IMR-90 (cell line): ENCODE results near the gene ACAD11. TPM values are rescaled to one million over a fixed set of nuclear protein-coding genes. Genes with fewer than 3 reads are reported as not detected.

Source experiments
- ATAC-seq: fragments of 200-7000 bp; cut with Tn5 transposase; 2 replicates; pipeline ENCODE4 v1.9.1; 2020; ENCODE audit warnings: low read depth, mild to moderate bottlenecking, moderate library complexity
- BruUV-seq: library from RNA; stranded (reverse); fragments of 400-500 nt; replicated peaks from 2 replicates; lab custom pipeline; 2021; lab: Mats Ljungman, UMichigan
- CTCF ChIA-PET: fragments of 300-600 bp; formaldehyde crosslinking; extraction: SDS; loops from one replicate; lab custom pipeline; 2021; ENCODE audit warnings: antibody characterized with exemption; lab: Yijun Ruan, JAX
- POLR2A ChIA-PET: fragments of 300-600 bp; sonication (Branson Sonifier 250); formaldehyde crosslinking; loops from one replicate; lab custom pipeline; 2022; ENCODE audit warnings: antibody characterized with exemption; ENCODE audit not compliant: unreplicated experiment; lab: Charles Lee
- DNase-seq: peaks from one replicate; pipeline ENCODE4 v3.0.0; 2013
- H2AFZ ChIP-seq: replicated peaks from 2 replicates; pipeline ENCODE3; 2013; ENCODE audit warnings: low read length, mild to moderate bottlenecking; ENCODE audit not compliant: poor library complexity
- H2AK5ac ChIP-seq: 2 replicates; pipeline ENCODE4 v1.6.1; 2013; ENCODE audit warnings: low read depth, low read length, inconsistent platforms
- H2AK9ac ChIP-seq: replicated peaks from 2 replicates; pipeline ENCODE3; 2013; ENCODE audit warnings: mild to moderate bottlenecking, low read depth, low read length, moderate library complexity; ENCODE audit not compliant: poor library complexity
- H2BK120ac ChIP-seq: 2 replicates; pipeline ENCODE4 v1.6.1; 2013; ENCODE audit warnings: low read depth, low read length, inconsistent platforms
- H2BK15ac ChIP-seq: 3 replicates; pipeline ENCODE4 v1.6.1; 2013; ENCODE audit warnings: low read depth, low read length, inconsistent platforms
- H2BK20ac ChIP-seq: 2 replicates; pipeline ENCODE4 v1.6.1; 2013; ENCODE audit warnings: low read depth, mild to moderate bottlenecking, inconsistent platforms, low read length, moderate library complexity
- H2BK5ac ChIP-seq: 2 replicates; pipeline ENCODE4 v1.6.1; 2013; ENCODE audit warnings: mild to moderate bottlenecking, low read depth, low read length, inconsistent platforms; ENCODE audit not compliant: poor library complexity, severe bottlenecking
- H3K14ac ChIP-seq: replicated peaks from 2 replicates; pipeline ENCODE4 v1.6.1; 2013; ENCODE audit warnings: low read depth, low read length, inconsistent platforms
- H3K18ac ChIP-seq: 2 replicates; pipeline ENCODE4 v1.6.1; 2013; ENCODE audit warnings: low read depth, low read length, control low read depth
- H3K23ac ChIP-seq: 2 replicates; pipeline ENCODE4 v1.6.1; 2013; ENCODE audit warnings: low read depth, low read length, inconsistent platforms
- H3K27ac ChIP-seq: 2 replicates; pipeline ENCODE4 v1.5.1; 2013; ENCODE audit warnings: mild to moderate bottlenecking, control low read depth, low read length; ENCODE audit not compliant: insufficient read depth
- H3K27me3 ChIP-seq: 2 replicates; pipeline ENCODE4 v1.6.1; 2013; ENCODE audit warnings: low read length; ENCODE audit not compliant: control insufficient read depth, insufficient read depth
- H3K36me3 ChIP-seq: 2 replicates; pipeline ENCODE4 v1.6.1; 2013; ENCODE audit warnings: low read length, mixed read lengths; ENCODE audit not compliant: control insufficient read depth, insufficient read depth
- H3K4ac ChIP-seq: 2 replicates; pipeline ENCODE4 v1.6.1; 2013; ENCODE audit warnings: low read depth, low read length, inconsistent platforms
- H3K4me1 ChIP-seq: 2 replicates; pipeline ENCODE4 v1.6.1; 2013; ENCODE audit warnings: low read length, mixed read lengths; ENCODE audit not compliant: control insufficient read depth, insufficient read depth
- H3K4me2 ChIP-seq: 2 replicates; pipeline ENCODE4 v1.6.1; 2013; ENCODE audit warnings: low read depth, mild to moderate bottlenecking, control low read depth, low read length, moderate library complexity
- H3K4me3 ChIP-seq: 2 replicates; pipeline ENCODE4 v1.5.1; 2013; ENCODE audit warnings: low read depth, mild to moderate bottlenecking, control low read depth, low read length, moderate library complexity; ENCODE audit not compliant: insufficient read depth
- H3K56ac ChIP-seq: 2 replicates; pipeline ENCODE4 v1.6.1; 2013; ENCODE audit warnings: low read length, inconsistent platforms; ENCODE audit not compliant: insufficient read depth; ENCODE audit errors: extremely low read depth
- H3K79me1 ChIP-seq, 2 experiments: 2 replicates each; pipeline ENCODE4 v1.6.1; 2013; ENCODE audit warnings: low read length in 2 of 2, inconsistent platforms in 1 of 2, low read depth in 1 of 2
- H3K9ac ChIP-seq: 2 replicates; pipeline ENCODE4 v1.6.1; 2013; ENCODE audit warnings: low read depth, low read length, control low read depth
- H3K9me1 ChIP-seq: 2 replicates; pipeline ENCODE4 v1.6.1; 2013; ENCODE audit warnings: low read length, inconsistent platforms; ENCODE audit not compliant: insufficient read depth
- H3K9me3 ChIP-seq: 2 replicates; pipeline ENCODE4 v1.6.1; 2013; ENCODE audit warnings: low read length; ENCODE audit not compliant: control insufficient read depth, insufficient read depth
- H4K20me1 ChIP-seq: 2 replicates; pipeline ENCODE4 v1.6.1; 2013; ENCODE audit warnings: low read length, inconsistent platforms; ENCODE audit not compliant: insufficient read depth
- H4K5ac ChIP-seq: 2 replicates; pipeline ENCODE4 v1.6.1; 2013; ENCODE audit warnings: mild to moderate bottlenecking, low read depth, low read length, control low read depth
- H4K8ac ChIP-seq, 2 experiments: 2 replicates each; pipeline ENCODE4 v1.6.1; 2013; ENCODE audit warnings: low read depth in 2 of 2, low read length in 2 of 2, control low read depth in 1 of 2, inconsistent platforms in 1 of 2
- H4K91ac ChIP-seq: 2 replicates; pipeline ENCODE4 v1.6.1; 2013; ENCODE audit warnings: low read depth, low read length, inconsistent platforms; ENCODE audit not compliant: insufficient read depth
- MAFK ChIP-seq: IDR thresholded peaks from 2 replicates; pipeline ENCODE4 v1.6.1; 2012; ENCODE audit warnings: low read depth, low read length, improper control_type of control experiment
- MAZ ChIP-seq: IDR thresholded peaks from 2 replicates; pipeline ENCODE4 v1.6.1; 2012; ENCODE audit warnings: low read depth, mild to moderate bottlenecking, low read length, improper control_type of control experiment, moderate library complexity, borderline replicate concordance
- NFE2L2 ChIP-seq: fragments of 150-350 bp; IDR thresholded peaks from 2 replicates; pipeline ENCODE4 v1.6.1; 2016; ENCODE audit warnings: low read depth, mild to moderate bottlenecking, low read length
- POLR2A ChIP-seq: IDR thresholded peaks from 2 replicates; pipeline ENCODE4 v1.6.1; 2012; ENCODE audit warnings: mild to moderate bottlenecking, low read depth, low read length
- RCOR1 ChIP-seq: IDR thresholded peaks from 2 replicates; pipeline ENCODE4 v1.6.1; 2012; ENCODE audit warnings: mild to moderate bottlenecking, low read length, improper control_type of control experiment; ENCODE audit not compliant: insufficient replicate concordance
- RFX5 ChIP-seq: IDR thresholded peaks from 2 replicates; pipeline ENCODE4 v1.8.0; 2012; ENCODE audit warnings: low read depth, mild to moderate bottlenecking, low read length, moderate library complexity
- WGBS, 2 experiments: methylation state at CpG; one replicate each; pipeline versions ENCODE4 v1.1.5 to v1.1.7; 2013; ENCODE audit warnings: missing lambda C conversion rate in 2 of 2; ENCODE audit not compliant: insufficient read length in 1 of 2; ENCODE audit errors: extremely low coverage in 2 of 2; 5-methylcytosine and 5-hydroxymethylcytosine counted together
- dilution Hi-C: fragments of 300-500 bp; cut with HindIII; formaldehyde crosslinking; loops from one replicate; pipeline ENCODE4 v1.14.3; 2018; ENCODE audit warnings: low sequenced_read_pairs; ENCODE audit not compliant: unreplicated experiment
- in situ Hi-C: fragments of 300-500 bp; cut with MboI; formaldehyde crosslinking; loops from 3 replicates; pipeline ENCODE4 v1.14.3; 2019; ENCODE audit warnings: low sequenced_read_pairs, inconsistent platforms, mixed read lengths
- intact Hi-C: fragments of 100-400 bp; cut with micrococcal nuclease; formaldehyde crosslinking; loops from 2 replicates; pipeline ENCODE4 v1.10.0; 2022
- polyA plus RNA-seq, 3 experiments: library from polyadenylated mRNA; depleted of rRNA; stranded (reverse); fragments of >200 nt; gene quantifications; 2 replicates each; pipeline ENCODE4 v1.2.3, GENCODE V29; 2012; ENCODE audit warnings: low replicate concordance in 1 of 3
- total RNA-seq: library from RNA; depleted of rRNA; stranded (reverse); fragments of >200 nt; gene quantifications from 2 replicates; pipeline ENCODE4 v1.2.3, GENCODE V29; 2012
- TF ChIP-seq, protein P1 (sequence below): fragments of 150-350 bp; IDR thresholded peaks from 2 replicates; pipeline ENCODE4 v1.6.1; 2017; ENCODE audit warnings: mild to moderate bottlenecking, antibody characterized with exemption, low read length, low read depth

The ACAD11 gene
- total and polyA plus RNA-seq, 2 of the 4 experiments (the other 2 are of a cell fraction), result 16.0 to 18.8 TPM

DNA sequence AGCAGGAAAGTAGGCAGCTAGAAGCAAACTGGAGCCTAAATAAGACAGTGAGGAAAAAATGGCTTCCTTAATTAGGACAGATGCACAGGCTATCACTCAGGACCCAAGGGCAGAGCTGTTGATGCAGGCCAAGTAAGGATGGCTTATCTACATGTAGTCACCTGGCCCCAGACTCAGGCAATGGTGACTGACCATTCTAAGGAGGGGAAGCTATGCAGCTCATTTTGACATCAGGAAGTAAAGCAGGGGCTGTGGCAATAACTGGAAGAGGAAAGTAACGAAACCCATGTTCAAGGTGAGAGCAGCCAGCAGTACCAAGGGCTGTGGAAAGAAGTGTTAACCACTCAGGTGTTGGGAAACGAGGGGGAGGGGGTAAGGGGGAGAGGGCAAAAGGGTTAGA, 16.2 kb downstream of the ACAD11 start:
- Histone ChIP-seq H3K4me3 (no peak overlapping the region), H2AK9ac (no peak overlapping the region), H4K8ac (no peak overlapping the region), H3K79me1 (peaks cover 2% of the 10 kb centered on the region in 2 experiments; a peak in 2 of 4 replicates), H2BK5ac (no peak overlapping the region), H3K4me2 (no peak overlapping the region), H3K4me1 (peaks cover 4% of the 10 kb centered on the region), H3K23ac (no peak overlapping the region), H3K9ac (no peak overlapping the region), H4K5ac (no peak overlapping the region), H2BK20ac (no peak overlapping the region), H3K18ac (no peak overlapping the region), H3K14ac (no peak overlapping the region), H2AK5ac (0 out of 2 replicates have a peak overlapping the region, but pooled peaks have one; percentile 51), H3K27me3 (no peaks in the 10 kb centered on the region), H3K9me1 (no peaks in the 10 kb centered on the region; the same call in 1 of the 2 replicates), H3K36me3 (peaks cover 3% of the 10 kb centered on the region; the same call in 1 of the 2 replicates), H4K20me1 (no peaks in the 10 kb centered on the region), H2BK15ac (no peak overlapping the region), H4K91ac (no peak overlapping the region), H3K9me3 (no peaks in the 10 kb centered on the region), H3K56ac (no peak overlapping the region), H3K27ac (no peak overlapping the region), H2AFZ (no peak overlapping the region), H3K4ac (no peak overlapping the region), H2BK120ac (no peak overlapping the region)
- DNase-seq (no peak), ATAC-seq (no peak)
- TF ChIP-seq RFX5, result no peak
- TF ChIP-seq POLR2A, result no peak
- TF ChIP-seq, protein P1, sequence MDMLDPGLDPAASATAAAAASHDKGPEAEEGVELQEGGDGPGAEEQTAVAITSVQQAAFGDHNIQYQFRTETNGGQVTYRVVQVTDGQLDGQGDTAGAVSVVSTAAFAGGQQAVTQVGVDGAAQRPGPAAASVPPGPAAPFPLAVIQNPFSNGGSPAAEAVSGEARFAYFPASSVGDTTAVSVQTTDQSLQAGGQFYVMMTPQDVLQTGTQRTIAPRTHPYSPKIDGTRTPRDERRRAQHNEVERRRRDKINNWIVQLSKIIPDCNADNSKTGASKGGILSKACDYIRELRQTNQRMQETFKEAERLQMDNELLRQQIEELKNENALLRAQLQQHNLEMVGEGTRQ, result no peak
- no peak for TF ChIP-seq NFE2L2
- TF ChIP-seq MAZ, result no peak
- TF ChIP-seq MAFK, result no peak
- TF ChIP-seq RCOR1, result no peak
- in situ Hi-C loops, result loop anchor here (25.0 kb wide), 1 partner anchor 381 kb away; no protein-coding TSS in a partner anchor
- WGBS, 2 experiments, result 40% methylated on average over 2 of the region's 2 CpGs; no CpG with 5 or more reads in 1 of the 2 experiments
- dilution Hi-C loops, result loop anchor here (25.0 kb wide), 1 partner anchor 106 kb away; no protein-coding TSS in a partner anchor
- POLR2A ChIA-PET, result no interaction called here
- no TSS peak for BruUV-seq
- CTCF ChIA-PET, result interaction anchor here (0.7 to 3.6 kb wide), 5 partner anchors 13 to 226 kb away, joined by 3 to 27 read pairs (median 3); partner anchors contain the start of genes DNAJC13 and UBA5
- intact Hi-C loops, result loop anchor here (2.0 to 5.0 kb wide), 2 partner anchors 291 to 386 kb away; no protein-coding TSS in a partner anchor
